Peyer's patch (tissue), 4 donors: Measurements from ENCODE around the gene SLC18A3. TPM values are rescaled to one million over a fixed set of nuclear protein-coding genes. Genes with fewer than 3 reads are reported as not detected.

Source experiments
- DNase-seq, 3 donors: peaks; one replicate each; pipeline ENCODE4 v3.0.0-alpha.2; 2017 to 2019
- H3K27ac ChIP-seq, 4 donors: fragments of 200-600 bp; sonication (generic); one replicate each; pipeline ENCODE4 v1.5.1; 2016 to 2019
- H3K27me3 ChIP-seq, 2 donors: fragments of 200-600 bp; sonication (generic); one replicate each; pipeline ENCODE4 v1.5.1; 2019
- H3K36me3 ChIP-seq, 3 donors: fragments of 200-600 bp; sonication (generic); one replicate each; pipeline ENCODE4 v1.5.1; 2016 to 2019
- H3K4me1 ChIP-seq, 4 donors: fragments of 200-600 bp; sonication (generic); one replicate each; pipeline ENCODE4 v1.5.1; 2016 to 2019
- H3K4me3 ChIP-seq, 4 donors: fragments of 200-600 bp; sonication (generic); 1 replicate in 3 of 4; 2 replicates in 1 of 4; pipeline ENCODE4 v1.5.1; 2016 to 2019; ENCODE audit warnings: mild to moderate bottlenecking in 1 of 4
- H3K9me3 ChIP-seq, 4 donors: fragments of 200-600 bp; sonication (generic); one replicate each; pipeline ENCODE4 v1.5.1; 2016 to 2019; ENCODE audit warnings: mild to moderate bottlenecking in 1 of 4
- POLR2A ChIP-seq, 2 donors: fragments of 450-650 bp; IDR thresholded peaks; one replicate each; pipeline ENCODE4 v1.5.1; 2017; ENCODE audit warnings: antibody characterized with exemption in 2 of 2, mild to moderate bottlenecking in 2 of 2, moderate library complexity in 2 of 2
- total RNA-seq, 4 donors: library from RNA; depleted of rRNA; stranded (reverse); fragments of >200 nt; gene quantifications; one replicate each; pipeline ENCODE4 v1.1.0, GENCODE V29; 2016
- TF ChIP-seq, protein P1 (sequence below), 6 experiments: fragments of 450-650 bp in 4 of 6; fragments of 200-600 bp in 2 of 6; sonication (generic) in 1 of 6; IDR thresholded peaks; one replicate each; pipeline ENCODE4 v1.5.1; 2017 to 2019; ENCODE audit warnings: antibody characterized with exemption in 6 of 6, mild to moderate bottlenecking in 3 of 6, moderate library complexity in 1 of 6

SLC18A3 gene
- total RNA-seq, 4 donors from 2014 or later: 0.47 TPM; not detected in 3

DNA sequence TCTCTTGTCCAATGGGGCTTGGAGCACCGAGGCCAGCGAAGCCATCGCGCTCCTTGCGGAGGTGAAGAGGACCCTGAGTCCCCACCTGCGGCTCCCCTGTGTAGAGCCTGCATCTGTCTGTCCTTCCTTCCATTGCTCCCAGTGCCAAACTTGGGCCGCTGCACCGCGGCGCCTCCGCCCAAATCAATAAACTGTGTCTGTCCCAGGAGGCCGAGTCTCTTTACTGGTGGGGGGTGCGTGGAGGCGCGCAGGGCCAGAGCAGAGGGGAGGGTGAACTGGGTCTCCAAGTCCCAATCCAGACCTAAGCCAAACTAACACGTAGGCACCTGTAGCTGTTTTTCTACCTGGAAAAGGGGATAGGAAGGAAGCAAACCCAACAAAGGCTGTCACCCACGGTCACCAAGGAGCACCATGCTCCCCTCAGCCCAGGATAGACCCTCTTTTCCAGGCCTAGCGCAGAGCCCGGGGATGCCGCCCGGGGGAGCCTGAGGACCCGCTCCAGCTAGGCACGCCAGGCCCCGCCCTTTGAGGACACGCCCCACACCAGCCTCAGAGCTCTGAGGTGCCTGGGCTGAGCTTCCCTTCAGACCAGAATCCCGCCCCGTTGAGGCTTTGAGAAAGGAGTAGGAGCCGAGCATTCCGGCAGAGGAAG is 2.5 kb downstream of the SLC18A3 start:
- Histone ChIP-seq H3K9me3 (peaks cover 0 to 9% (median 0%) of the 10 kb centered on the region in 4 donors), H3K36me3 (no peaks in the 10 kb centered on the region), H3K27me3 (peaks cover 0 to 40% of the 10 kb centered on the region in 2 donors), H3K4me1 (peaks cover 0 to 21% (median 0%) of the 10 kb centered on the region in 4 donors), H3K4me3 (no peak overlapping the region), H3K27ac (no peak overlapping the region)
- TF ChIP-seq, protein P1, sequence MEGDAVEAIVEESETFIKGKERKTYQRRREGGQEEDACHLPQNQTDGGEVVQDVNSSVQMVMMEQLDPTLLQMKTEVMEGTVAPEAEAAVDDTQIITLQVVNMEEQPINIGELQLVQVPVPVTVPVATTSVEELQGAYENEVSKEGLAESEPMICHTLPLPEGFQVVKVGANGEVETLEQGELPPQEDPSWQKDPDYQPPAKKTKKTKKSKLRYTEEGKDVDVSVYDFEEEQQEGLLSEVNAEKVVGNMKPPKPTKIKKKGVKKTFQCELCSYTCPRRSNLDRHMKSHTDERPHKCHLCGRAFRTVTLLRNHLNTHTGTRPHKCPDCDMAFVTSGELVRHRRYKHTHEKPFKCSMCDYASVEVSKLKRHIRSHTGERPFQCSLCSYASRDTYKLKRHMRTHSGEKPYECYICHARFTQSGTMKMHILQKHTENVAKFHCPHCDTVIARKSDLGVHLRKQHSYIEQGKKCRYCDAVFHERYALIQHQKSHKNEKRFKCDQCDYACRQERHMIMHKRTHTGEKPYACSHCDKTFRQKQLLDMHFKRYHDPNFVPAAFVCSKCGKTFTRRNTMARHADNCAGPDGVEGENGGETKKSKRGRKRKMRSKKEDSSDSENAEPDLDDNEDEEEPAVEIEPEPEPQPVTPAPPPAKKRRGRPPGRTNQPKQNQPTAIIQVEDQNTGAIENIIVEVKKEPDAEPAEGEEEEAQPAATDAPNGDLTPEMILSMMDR (IDR thresholded peaks at IDR 0.05): no peak
- no peak for TF ChIP-seq POLR2A (IDR thresholded peaks at IDR 0.05)
- DNase-seq: peak in 2 of 3 donors; percentile 36 to 42

DNA sequence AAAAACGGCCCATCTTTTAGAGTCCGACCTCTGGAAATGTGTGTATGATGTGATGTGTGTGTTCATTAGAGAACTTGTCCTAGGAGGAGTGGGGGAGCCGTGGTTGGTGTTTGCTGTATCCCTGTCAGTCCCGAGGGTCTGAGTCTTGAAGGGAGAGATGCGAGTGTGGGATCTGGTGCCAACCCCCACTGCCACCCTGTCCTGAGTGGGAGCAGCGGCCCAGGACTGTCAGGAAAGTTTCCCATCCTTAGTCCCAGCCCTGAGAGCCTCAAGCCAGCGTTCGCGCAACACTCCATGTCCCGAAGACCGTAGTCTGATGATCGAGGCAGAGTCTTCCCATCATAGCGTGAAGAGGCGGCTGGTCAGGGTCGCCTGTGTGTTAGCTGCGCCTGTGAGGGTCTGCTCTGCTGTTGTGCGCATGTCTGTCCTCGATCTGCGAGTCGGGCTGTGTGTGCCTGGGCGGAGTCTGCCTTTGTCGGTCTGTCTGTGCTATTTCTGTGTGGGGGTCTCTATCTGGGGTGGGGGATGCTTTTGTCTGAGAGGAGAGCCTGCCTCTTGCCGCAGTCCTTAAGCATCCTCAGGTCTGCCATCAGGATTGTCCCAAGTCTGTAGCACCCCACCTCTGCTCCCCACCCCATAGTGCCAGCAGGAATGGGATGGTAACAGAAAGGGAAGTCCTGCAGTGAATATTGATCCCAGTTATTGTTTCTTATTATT is 3.2 kb downstream of the SLC18A3 start:
- no peak overlapping the region for H3K4me3 ChIP-seq
- peaks cover 0 to 9% (median 0%) of the 10 kb centered on the region in 4 donors for H3K9me3 ChIP-seq
- no peak overlapping the region for H3K27ac ChIP-seq
- TF ChIP-seq, protein P1 (IDR thresholded peaks at IDR 0.05): no peak
- TF ChIP-seq POLR2A (IDR thresholded peaks at IDR 0.05): no peak
- peaks cover 0 to 35% of the 10 kb centered on the region in 2 donors for H3K27me3 ChIP-seq
- H3K36me3 ChIP-seq: no peaks in the 10 kb centered on the region
- H3K4me1 ChIP-seq: peaks cover 0 to 21% (median 0%) of the 10 kb centered on the region in 4 donors
- DNase-seq: peak in 2 of 3 donors; percentile 19 to 31

DNA sequence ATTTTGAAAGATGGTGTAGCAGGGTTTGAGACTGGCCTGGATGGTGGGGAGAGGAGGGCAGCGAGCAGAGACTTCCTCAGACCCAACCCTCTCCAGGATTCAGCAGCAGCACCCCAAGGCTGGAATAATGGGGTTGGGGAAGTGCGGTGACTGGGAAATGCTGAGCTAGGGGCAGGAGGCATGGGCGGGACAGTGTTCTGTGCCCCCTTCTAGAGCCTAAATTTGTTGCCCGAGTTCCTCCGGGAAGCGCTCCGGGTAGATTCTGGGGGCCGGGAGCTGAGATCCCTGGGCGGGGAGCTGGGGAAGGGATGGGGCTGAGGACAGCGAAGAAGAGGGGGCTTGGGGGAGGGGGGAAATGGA is 3.8 kb downstream of the SLC18A3 start, which contains the start of gene CHAT:
Gene CHAT, plus strand, starts transcription at position 156 of the 360 bp plus-strand sequence. Its CDS starts 153 bp downstream, at position 309.
- H3K27ac ChIP-seq: no peak within 1 kb of the TSS
- peaks cover 0 to 9% (median 0%) of the 10 kb centered on the region in 4 donors for H3K9me3 ChIP-seq
- peak in 1 of 3 donors; percentile 32 for DNase-seq
- H3K36me3 ChIP-seq: no peaks in the 10 kb centered on the region
- TF ChIP-seq, protein P1 (IDR thresholded peaks at IDR 0.05): no peak
- TF ChIP-seq POLR2A (IDR thresholded peaks at IDR 0.05): no peak
- H3K4me1 ChIP-seq: peaks cover 0 to 21% (median 0%) of the 10 kb centered on the region in 4 donors
- H3K27me3 ChIP-seq: peaks cover 0 to 32% of the 10 kb centered on the region in 2 donors
- H3K4me3 ChIP-seq: no peak within 1 kb of the TSS

DNA sequence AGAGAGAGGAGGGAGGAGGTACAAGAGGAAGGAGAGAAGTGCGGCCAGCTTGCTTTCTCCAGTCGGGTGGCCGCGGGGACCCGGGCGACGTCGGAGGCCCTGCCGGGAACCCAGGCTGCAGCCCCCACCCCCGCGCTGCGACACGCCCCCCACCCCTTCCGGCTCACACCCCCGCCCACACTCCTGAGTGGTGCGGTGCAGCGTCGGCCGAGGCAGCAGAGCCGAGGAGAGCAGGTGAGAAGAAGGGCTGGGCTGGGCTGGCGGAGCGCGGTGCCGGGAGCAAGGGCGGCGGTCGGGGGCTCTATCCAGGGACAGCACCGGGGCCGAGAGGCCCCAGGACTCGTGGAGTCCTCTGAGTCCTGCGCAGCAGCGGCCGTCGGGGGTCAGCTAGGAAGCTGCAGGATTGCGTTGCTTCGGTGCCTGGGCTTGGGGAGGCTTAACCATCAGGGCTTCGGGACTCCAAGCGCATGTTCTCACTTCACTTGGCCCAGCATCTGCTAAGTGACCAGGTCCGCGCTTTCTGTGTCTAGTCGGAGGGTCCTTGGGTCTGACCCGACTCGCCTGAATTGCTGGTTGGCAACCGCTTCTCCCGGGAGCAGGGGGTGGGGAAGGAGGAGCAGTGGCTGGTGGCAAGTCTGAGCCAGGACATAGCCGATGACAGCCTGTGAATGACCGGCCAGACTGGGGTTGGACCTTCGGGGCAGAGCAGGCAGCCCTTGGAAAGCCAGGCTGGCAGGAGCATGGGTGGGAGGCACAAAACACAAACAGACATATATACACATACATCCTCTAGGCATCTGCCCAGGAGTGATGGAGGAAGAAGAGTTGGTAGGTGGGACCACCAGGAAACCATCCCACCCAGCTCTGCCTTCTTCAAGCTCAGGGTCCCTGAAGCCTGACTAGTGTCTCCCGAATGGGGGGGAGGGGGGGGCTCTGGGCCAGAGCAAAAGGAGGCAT is 4.4 kb downstream of the SLC18A3 start:
- Histone ChIP-seq H3K9me3 (peaks cover 0 to 9% (median 0%) of the 10 kb centered on the region in 4 donors), H3K27ac (no peak overlapping the region), H3K4me1 (peaks cover 0 to 17% (median 0%) of the 10 kb centered on the region in 4 donors), H3K36me3 (no peaks in the 10 kb centered on the region), H3K4me3 (no peak overlapping the region), H3K27me3 (peaks cover 0 to 25% of the 10 kb centered on the region in 2 donors)
- peak in 2 of 3 donors; percentile 21 to 39 for DNase-seq
- TF ChIP-seq, protein P1 (IDR thresholded peaks at IDR 0.05): no peak
- TF ChIP-seq POLR2A (IDR thresholded peaks at IDR 0.05): no peak

DNA sequence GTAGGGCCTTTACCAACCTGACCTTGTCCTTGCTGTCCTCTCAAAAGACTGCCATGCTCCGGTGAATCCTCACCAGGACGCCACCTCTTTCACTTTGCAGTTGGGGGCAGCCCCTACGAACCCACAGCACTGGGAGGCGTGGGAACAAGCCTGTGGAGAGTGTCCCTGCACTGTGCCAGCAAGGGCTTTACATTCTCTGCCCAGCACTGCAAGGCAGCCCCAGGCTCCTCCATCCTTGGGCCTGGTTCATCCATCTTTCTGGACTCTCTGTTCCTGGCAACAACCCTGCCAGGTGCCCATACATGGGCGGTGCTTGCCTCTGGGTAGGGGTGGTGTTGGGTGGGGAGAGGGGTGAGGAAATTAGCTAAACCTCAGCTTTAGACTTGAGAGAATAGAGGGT is 5.1 kb downstream of the SLC18A3 start:
- H3K36me3 ChIP-seq: no peaks in the 10 kb centered on the region
- peak in 2 of 3 donors; percentile 34 to 36 for DNase-seq
- no peak overlapping the region for H3K4me3 ChIP-seq
- no peak overlapping the region for H3K27ac ChIP-seq
- peaks cover 0 to 10% (median 0%) of the 10 kb centered on the region in 4 donors for H3K4me1 ChIP-seq
- TF ChIP-seq, protein P1 (IDR thresholded peaks at IDR 0.05): no peak
- no peak for TF ChIP-seq POLR2A (IDR thresholded peaks at IDR 0.05)
- H3K27me3 ChIP-seq: peaks cover 0 to 18% of the 10 kb centered on the region in 2 donors
- H3K9me3 ChIP-seq: peaks cover 0 to 9% (median 0%) of the 10 kb centered on the region in 4 donors
